Left lobe of liver (tissue), 2 donors: ENCODE measurements around the gene SLC9C2. TPM values are rescaled to one million over a fixed set of nuclear protein-coding genes. Genes with fewer than 3 reads are reported as not detected.
A peak's percentile ranks its signal among the peaks of the same experiment; 100 is the strongest.
"Not testable (repeated sequence)": the region's sequence is repeated elsewhere in the genome, so short reads cannot be mapped to it uniquely, and the experiment has no call there.

Experiments used
- ATAC-seq: fragments of 200-7000 bp; cut with Tn5 transposase; one replicate; pipeline ENCODE4 v1.9.1; 2020; ENCODE audit warnings: mild to moderate bottlenecking, moderate library complexity
- DNase-seq: peaks from one replicate; pipeline ENCODE4 v3.0.0-alpha.2; 2020; ENCODE audit warnings: low spot score
- total RNA-seq: library from RNA; stranded (reverse); gene quantifications from one replicate; pipeline ENCODE4 v1.2.1, GENCODE V29; 2021
- donor health status: DM: no; HTN: no; CAD: no; lungs with moderate emphysema.
- donor health status: DM: no; HTN: yes; CAD: no.

SLC9C2 gene
- total RNA-seq, 1 donor from 2014 or later = not detected

GRCh38 chr1:173530795-173531693 is 71.8 kb downstream of the SLC9C2 start:
- DNase-seq = no peak

GRCh38 chr1:173529106-173529505 is 73.8 kb downstream of the SLC9C2 start:
- ATAC-seq = no peak
- DNase-seq = no peak

More at GRCh38 chr1:173530795-173531693, 71.8 kb downstream of the SLC9C2 start:
- ATAC-seq = no peak

GRCh38 chr1:173527151-173527826 is 75.6 kb downstream of the SLC9C2 start:
- DNase-seq = peak; percentile 81

GRCh38 chr1:173525926-173526325 is 76.9 kb downstream of the SLC9C2 start:
- DNase-seq (no peak), ATAC-seq (no peak)

More at GRCh38 chr1:173527151-173527826, 75.6 kb downstream of the SLC9C2 start:
- ATAC-seq = peak; percentile 74

GRCh38 chr1:173523329-173523728 is 79.5 kb downstream of the SLC9C2 start:
- DNase-seq (peak; percentile 56), ATAC-seq (peak; percentile 82)

GRCh38 chr1:173520799-173521198 is 82.1 kb downstream of the SLC9C2 start:
- DNase-seq (no peak), ATAC-seq (no peak)

- not testable (repeated sequence) for DNase-seq, ATAC-seq
Measured at GRCh38 chr1:173514503-173514902, 88.4 kb downstream of the SLC9C2 start.

- no peak for DNase-seq
- ATAC-seq = no peak
Measured at GRCh38 chr1:173509797-173510196, 93.1 kb downstream of the SLC9C2 start.

- DNase-seq (no peak), ATAC-seq (no peak)
Measured at GRCh38 chr1:173508541-173508940, 94.3 kb downstream of the SLC9C2 start.

GRCh38 chr1:173507847-173508209 is 95.0 kb downstream of the SLC9C2 start:
- no peak for ATAC-seq
- DNase-seq = no peak

GRCh38 chr1:173507205-173507846 is 95.5 kb downstream of the SLC9C2 start:
- no peak for DNase-seq

GRCh38 chr1:173506437-173506836 is 96.4 kb downstream of the SLC9C2 start:
- peak; percentile 88 for DNase-seq
- ATAC-seq = peak; percentile 80

More at GRCh38 chr1:173507205-173507846, 95.5 kb downstream of the SLC9C2 start:
- ATAC-seq = no peak

GRCh38 chr1:173505391-173505790 is 97.5 kb downstream of the SLC9C2 start:
- DNase-seq (no peak), ATAC-seq (no peak)

GRCh38 chr1:173504268-173504667 is 98.6 kb downstream of the SLC9C2 start:
- ATAC-seq (peak; percentile 56), DNase-seq (peak; percentile 80)

GRCh38 chr1:173503391-173503790 is 99.5 kb downstream of the SLC9C2 start:
- DNase-seq = peak; percentile 73
- ATAC-seq = peak; percentile 70

GRCh38 chr1:173502104-173502503 is 100.8 kb downstream of the SLC9C2 start:
- ATAC-seq (peak; percentile 67), DNase-seq (peak; percentile 73)

- no peak for ATAC-seq
- DNase-seq = no peak
Measured at GRCh38 chr1:173499729-173500128, 103.1 kb downstream of the SLC9C2 start.

- ATAC-seq (peak; percentile 42), DNase-seq (no peak)
Measured at GRCh38 chr1:173496757-173497320, 106.0 kb downstream of the SLC9C2 start.

GRCh38 chr1:173495609-173496267 is 107.1 kb downstream of the SLC9C2 start:
- DNase-seq (no peak), ATAC-seq (peak; percentile 71)

- not testable (repeated sequence) for ATAC-seq, DNase-seq
Measured at GRCh38 chr1:173493125-173493524, 109.7 kb downstream of the SLC9C2 start.
